Liver (tissue), 9 donors: ENCODE measurements around the gene LRRC74B. TPM values are rescaled to one million over a fixed set of nuclear protein-coding genes. Genes with fewer than 3 reads are reported as not detected.

Experiments used
- DNase-seq: peaks from one replicate; pipeline ENCODE4 v3.0.0-alpha.2; 2017; ENCODE audit warnings: low spot score
- H3K27ac ChIP-seq, 2 donors: one replicate each; pipeline ENCODE4 v1.7.0; 2013; ENCODE audit warnings: inconsistent platforms in 2 of 2, low read length in 2 of 2, control low read depth in 1 of 2, low read depth in 1 of 2, mild to moderate bottlenecking in 1 of 2
- H3K27me3 ChIP-seq, 4 donors: one replicate each; pipeline versions ENCODE4 v1.6.1 to v1.7.0; 2013; ENCODE audit warnings: low read length in 3 of 4, inconsistent platforms in 1 of 4, mild to moderate bottlenecking in 1 of 4, moderate library complexity in 1 of 4; ENCODE audit not compliant: control insufficient read depth in 4 of 4, insufficient read depth in 4 of 4
- H3K36me3 ChIP-seq, 4 donors: one replicate each; pipeline versions ENCODE4 v1.6.1 to v1.7.0; 2013; ENCODE audit warnings: low read length in 3 of 4, mild to moderate bottlenecking in 3 of 4, low read depth in 1 of 4, moderate library complexity in 1 of 4; ENCODE audit not compliant: control insufficient read depth in 4 of 4, insufficient read depth in 3 of 4
- H3K4me1 ChIP-seq, 4 donors: one replicate each; pipeline versions ENCODE4 v1.6.1 to v1.7.0; 2013; ENCODE audit warnings: low read length in 3 of 4, mild to moderate bottlenecking in 3 of 4, moderate library complexity in 1 of 4; ENCODE audit not compliant: control insufficient read depth in 4 of 4, insufficient read depth in 4 of 4
- H3K4me3 ChIP-seq, 3 donors: one replicate each; pipeline versions ENCODE4 v1.6.1 to v1.7.0; 2013; ENCODE audit warnings: low read length in 3 of 3, control low read depth in 1 of 3, low read depth in 1 of 3, mild to moderate bottlenecking in 1 of 3
- H3K9ac ChIP-seq, 2 donors: one replicate each; pipeline ENCODE4 v1.7.0; 2013; ENCODE audit warnings: low read length in 2 of 2, mild to moderate bottlenecking in 2 of 2, moderate library complexity in 2 of 2, control low read depth in 1 of 2, low read depth in 1 of 2
- H3K9me3 ChIP-seq, 4 donors: one replicate each; pipeline versions ENCODE4 v1.6.1 to v1.7.0; 2013; ENCODE audit warnings: low read length in 3 of 4; ENCODE audit not compliant: control insufficient read depth in 4 of 4
- ATF3 ChIP-seq: IDR thresholded peaks from 2 replicates; pipeline ENCODE4 v1.6.1; 2016; ENCODE audit warnings: antibody characterized with exemption
- EGR1 ChIP-seq, 2 donors: IDR thresholded peaks; 2 replicates each; pipeline ENCODE4 v1.6.1; 2016 to 2018; ENCODE audit warnings: antibody characterized with exemption in 2 of 2, low read depth in 2 of 2
- FOXA1 ChIP-seq: IDR thresholded peaks from 2 replicates; pipeline ENCODE4 v1.6.1; 2016; ENCODE audit warnings: antibody characterized with exemption
- FOXA2 ChIP-seq: IDR thresholded peaks from 2 replicates; pipeline ENCODE4 v1.6.1; 2016; ENCODE audit warnings: antibody characterized with exemption
- GABPA ChIP-seq, 2 donors: IDR thresholded peaks in 1 of 2; conservative IDR thresholded peaks in 1 of 2; 2 replicates each; pipeline ENCODE4 v1.6.1; 2016; ENCODE audit warnings: antibody characterized with exemption in 2 of 2, mild to moderate bottlenecking in 1 of 2, moderate library complexity in 1 of 2
- HNF4A ChIP-seq, 2 donors: conservative IDR thresholded peaks; 2 replicates each; pipeline ENCODE4 v1.6.1; 2016; ENCODE audit warnings: antibody characterized with exemption in 2 of 2, mild to moderate bottlenecking in 2 of 2
- HNF4G ChIP-seq: IDR thresholded peaks from 2 replicates; pipeline ENCODE4 v1.6.1; 2016; ENCODE audit warnings: antibody characterized with exemption
- JUND ChIP-seq, 2 donors: IDR thresholded peaks; 2 replicates each; pipeline ENCODE4 v1.6.1; 2016; ENCODE audit warnings: antibody characterized with exemption in 2 of 2
- MAX ChIP-seq: IDR thresholded peaks from 2 replicates; pipeline ENCODE4 v1.6.1; 2016; ENCODE audit warnings: antibody characterized with exemption
- RAD21 ChIP-seq, 2 donors: IDR thresholded peaks; 2 replicates each; pipeline ENCODE4 v1.6.1; 2016; ENCODE audit warnings: antibody characterized with exemption in 2 of 2, mild to moderate bottlenecking in 2 of 2
- REST ChIP-seq: IDR thresholded peaks from 2 replicates; pipeline ENCODE4 v1.6.1; 2016; ENCODE audit warnings: antibody characterized with exemption, mild to moderate bottlenecking
- TAF1 ChIP-seq: conservative IDR thresholded peaks from 2 replicates; pipeline ENCODE4 v1.6.1; 2016; ENCODE audit warnings: antibody characterized with exemption, mild to moderate bottlenecking
- YY1 ChIP-seq: IDR thresholded peaks from 2 replicates; pipeline ENCODE4 v1.6.1; 2016; ENCODE audit warnings: antibody characterized with exemption, mild to moderate bottlenecking
- ZBTB33 ChIP-seq: IDR thresholded peaks from 2 replicates; pipeline ENCODE4 v1.6.1; 2016; ENCODE audit warnings: antibody characterized with exemption
- WGBS: extraction: QIAGEN DNeasy Blood & Tissue Kit; methylation state at CpG from one replicate; pipeline ENCODE4 v1.1.7; 2013; 5-methylcytosine and 5-hydroxymethylcytosine counted together
- polyA plus RNA-seq, 2 donors: library from polyadenylated mRNA; stranded (reverse) in 1 of 2; unstranded in 1 of 2; fragments of 200-250 nt in 1 of 2; fragments of >200 nt in 1 of 2; fragmentation: Nextera tagmentation in 1 of 2; extraction: Ambion mirVana in 1 of 2; gene quantifications; one replicate each; pipeline versions ENCODE4 v1.2.1 to v1.2.3, GENCODE V29; 2013 to 2015
- total RNA-seq, 2 donors: library from RNA; depleted of rRNA; stranded (reverse); fragments of >200 nt; gene quantifications; one replicate each; pipeline ENCODE4 v1.2.3, GENCODE V29; 2014
- TF ChIP-seq, protein P1 (sequence below): fragments of 150-350 bp; IDR thresholded peaks from 2 replicates; pipeline ENCODE4 v1.5.1; 2017; ENCODE audit warnings: improper control_type of control experiment, low read depth, low read length; ENCODE audit not compliant: missing input control
- donor health status: healthy.
- donor health status: healthy.
- donor health status: healthy.
- donor health status: healthy.
- donor health status: healthy.

Gene LRRC74B
- total and polyA plus RNA-seq, 4 donors: not detected

- Histone ChIP-seq H3K9me3 (no peaks in the 10 kb centered on the region), H3K27ac (no peak overlapping the region), H3K9ac (no peak overlapping the region), H3K4me1 (peaks cover 6 to 25% (median 16%) of the 10 kb centered on the region in 4 donors), H3K27me3 (no peaks in the 10 kb centered on the region), H3K36me3 (peaks cover 2 to 49% (median 5%) of the 10 kb centered on the region in 4 donors), H3K4me3 (no peak overlapping the region)
- TF ChIP-seq MAX: no peak
- TF ChIP-seq ZBTB33: no peak
- no peak for TF ChIP-seq JUND (IDR thresholded peaks at IDR 0.05)
- TF ChIP-seq TAF1: no peak
- no peak for TF ChIP-seq HNF4A (conservative IDR thresholded peaks at IDR 0.05)
- TF ChIP-seq GABPA (IDR thresholded peaks at IDR 0.05 in 1 of 2, conservative IDR thresholded peaks at IDR 0.05 in 1 of 2): no peak
- DNase-seq: no peak
- WGBS: 92% methylated on average over 13 of the region's 13 CpGs
Measured at GRCh38 chr22:20997536-20998257, 48.0 kb upstream of the LRRC74B start.

- DNase-seq: no peak
- Histone ChIP-seq H3K27ac (no peak overlapping the region), H3K9me3 (no peaks in the 10 kb centered on the region), H3K36me3 (peaks cover 0 to 40% (median 2%) of the 10 kb centered on the region in 4 donors), H3K27me3 (no peaks in the 10 kb centered on the region), H3K4me3 (no peak overlapping the region), H3K4me1 (peaks cover 9 to 30% (median 23%) of the 10 kb centered on the region in 4 donors), H3K9ac (no peak overlapping the region)
- 81% methylated on average over 7 of the region's 7 CpGs for WGBS
- TF ChIP-seq EGR1 (IDR thresholded peaks at IDR 0.05; ENCODE audit: low read depth in 2 of 2): no peak
- no peak for TF ChIP-seq REST
- no peak for TF ChIP-seq HNF4A (conservative IDR thresholded peaks at IDR 0.05)
- no peak for TF ChIP-seq YY1
- no peak for TF ChIP-seq MAX
- TF ChIP-seq ATF3: no peak
- TF ChIP-seq, protein P1, sequence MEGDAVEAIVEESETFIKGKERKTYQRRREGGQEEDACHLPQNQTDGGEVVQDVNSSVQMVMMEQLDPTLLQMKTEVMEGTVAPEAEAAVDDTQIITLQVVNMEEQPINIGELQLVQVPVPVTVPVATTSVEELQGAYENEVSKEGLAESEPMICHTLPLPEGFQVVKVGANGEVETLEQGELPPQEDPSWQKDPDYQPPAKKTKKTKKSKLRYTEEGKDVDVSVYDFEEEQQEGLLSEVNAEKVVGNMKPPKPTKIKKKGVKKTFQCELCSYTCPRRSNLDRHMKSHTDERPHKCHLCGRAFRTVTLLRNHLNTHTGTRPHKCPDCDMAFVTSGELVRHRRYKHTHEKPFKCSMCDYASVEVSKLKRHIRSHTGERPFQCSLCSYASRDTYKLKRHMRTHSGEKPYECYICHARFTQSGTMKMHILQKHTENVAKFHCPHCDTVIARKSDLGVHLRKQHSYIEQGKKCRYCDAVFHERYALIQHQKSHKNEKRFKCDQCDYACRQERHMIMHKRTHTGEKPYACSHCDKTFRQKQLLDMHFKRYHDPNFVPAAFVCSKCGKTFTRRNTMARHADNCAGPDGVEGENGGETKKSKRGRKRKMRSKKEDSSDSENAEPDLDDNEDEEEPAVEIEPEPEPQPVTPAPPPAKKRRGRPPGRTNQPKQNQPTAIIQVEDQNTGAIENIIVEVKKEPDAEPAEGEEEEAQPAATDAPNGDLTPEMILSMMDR: no peak
- no peak for TF ChIP-seq FOXA1
- TF ChIP-seq RAD21 (IDR thresholded peaks at IDR 0.05): no peak
- TF ChIP-seq FOXA2: no peak
- no peak for TF ChIP-seq HNF4G
- no peak for TF ChIP-seq TAF1
Measured at GRCh38 chr22:20998411-20999336, 47.1 kb upstream of the LRRC74B start.
